GM12878 (cell line): ENCODE data around the gene SPPL3. TPM values are rescaled to one million over a fixed set of nuclear protein-coding genes. Genes with fewer than 3 reads are reported as not detected.

Experiments
- BACH1 ChIP-seq: fragments of 450-650 bp; IDR thresholded peaks from 2 replicates; pipeline ENCODE4 v1.6.1; 2017; ENCODE audit warnings: mild to moderate bottlenecking, borderline replicate concordance
- BCL11A ChIP-seq: IDR thresholded peaks from 2 replicates; pipeline ENCODE4 v1.6.1; 2011; ENCODE audit warnings: low read depth, low read length
- CBFB ChIP-seq: IDR thresholded peaks from 2 replicates; pipeline ENCODE4 v1.6.1; 2016; ENCODE audit warnings: antibody characterized with exemption, low read depth
- CHD1 ChIP-seq: IDR thresholded peaks from 2 replicates; pipeline ENCODE4 v1.6.1; 2012; ENCODE audit warnings: low read depth, low read length, improper control_type of control experiment
- CTCF ChIP-seq, 3 experiments: IDR thresholded peaks in 2 of 3; conservative IDR thresholded peaks in 1 of 3; 2 replicates each; pipeline ENCODE4 v1.5.1; 2011; ENCODE audit warnings: low read depth in 3 of 3, low read length in 3 of 3, mild to moderate bottlenecking in 3 of 3, control low read depth in 2 of 3, moderate library complexity in 2 of 3, inconsistent platforms in 1 of 3, mixed read lengths in 1 of 3; ENCODE audit not compliant: control insufficient read depth in 2 of 3, insufficient read depth in 1 of 3; ENCODE audit errors: extremely low read depth in 1 of 3
- DPF2 ChIP-seq: fragments of 450-650 bp; IDR thresholded peaks from 2 replicates; pipeline ENCODE4 v1.6.1; 2017; ENCODE audit warnings: mild to moderate bottlenecking
- E2F8 ChIP-seq: fragments of 450-650 bp; IDR thresholded peaks from 2 replicates; pipeline ENCODE4 v1.6.1; 2018; ENCODE audit warnings: mild to moderate bottlenecking, low read depth, moderate library complexity; ENCODE audit not compliant: partially characterized antibody
- ETV6 ChIP-seq, 2 experiments: fragments of 450-650 bp in 1 of 2; IDR thresholded peaks in 1 of 2; conservative IDR thresholded peaks in 1 of 2; 2 replicates each; pipeline ENCODE4 v1.6.1; 2014; ENCODE audit warnings: antibody characterized with exemption in 1 of 2, borderline replicate concordance in 1 of 2, low read depth in 1 of 2, mild to moderate bottlenecking in 1 of 2, moderate library complexity in 1 of 2
- HDGF ChIP-seq: fragments of 450-650 bp; IDR thresholded peaks from 2 replicates; pipeline ENCODE4 v1.6.1; 2016; ENCODE audit warnings: antibody characterized with exemption
- HSF1 ChIP-seq: fragments of 150-350 bp; IDR thresholded peaks from 2 replicates; pipeline ENCODE4 v1.6.1; 2014; ENCODE audit warnings: mild to moderate bottlenecking, low read depth, low read length
- PKNOX1 ChIP-seq: fragments of 450-650 bp; IDR thresholded peaks from 2 replicates; pipeline ENCODE4 v1.6.1; 2016; ENCODE audit warnings: mild to moderate bottlenecking
- RAD21 ChIP-seq: IDR thresholded peaks from 2 replicates; pipeline ENCODE4 v1.6.1; 2011; ENCODE audit warnings: mild to moderate bottlenecking, low read depth, low read length, moderate library complexity; ENCODE audit not compliant: insufficient read depth
- RAD51 ChIP-seq: fragments of 450-650 bp; IDR thresholded peaks from 2 replicates; pipeline ENCODE4 v1.6.1; 2016; ENCODE audit warnings: moderate library complexity, mild to moderate bottlenecking, inconsistent platforms
- REST ChIP-seq: IDR thresholded peaks from 2 replicates; pipeline ENCODE4 v1.6.1; 2012; ENCODE audit warnings: mild to moderate bottlenecking, low read depth, low read length
- SMARCA5 ChIP-seq: fragments of 450-650 bp; IDR thresholded peaks from 2 replicates; pipeline ENCODE4 v1.6.1; 2017; ENCODE audit warnings: mild to moderate bottlenecking
- TCF3 ChIP-seq: IDR thresholded peaks from 2 replicates; pipeline ENCODE4 v1.6.1; 2012; ENCODE audit warnings: low read depth, mild to moderate bottlenecking, low read length, borderline replicate concordance; ENCODE audit not compliant: insufficient read depth
- USF2 ChIP-seq: IDR thresholded peaks from 2 replicates; pipeline ENCODE4 v1.6.1; 2011; ENCODE audit warnings: low read depth, low read length, improper control_type of control experiment, borderline replicate concordance
- ZNF207 ChIP-seq: fragments of 450-650 bp; IDR thresholded peaks from 2 replicates; pipeline ENCODE4 v1.6.1; 2014; ENCODE audit warnings: antibody characterized with exemption, mild to moderate bottlenecking, borderline replicate concordance
- polyA plus RNA-seq, 11 experiments: library from polyadenylated mRNA; depleted of rRNA in 4 of 11; unstranded in 6 of 11; stranded (reverse) in 5 of 11; fragments of >200 nt; fragmentation: Nextera tagmentation in 4 of 11; fragmentation: Illumina TruSeq in 1 of 11; extraction: Ambion mirVana in 4 of 11; extraction: Trizol in 1 of 11; gene quantifications; 1 replicate in 1 of 11; 2 replicates in 10 of 11; pipeline versions ENCODE4 v1.2.1 to v1.2.3, GENCODE V29; 2011 to 2016; ENCODE audit warnings: inconsistent platforms in 2 of 11, missing spikeins in 2 of 11, low read depth in 1 of 11
- total RNA-seq, 4 experiments: library from RNA; depleted of rRNA in 3 of 4; stranded (reverse); fragments of >200 nt in 3 of 4; fragmentation: Illumina TruSeq in 1 of 4; extraction: Trizol in 1 of 4; gene quantifications; 2 replicates each; pipeline versions ENCODE4 v1.2.1 to v1.2.3, GENCODE V29; 2013 to 2021

SPPL3 gene
- total and polyA plus RNA-seq, 10 of the 15 experiments (the other 5 are each of a cell fraction or from before 2014, with no cell fraction given), result 4.3 to 45.5 (median 11.7) TPM

- TF ChIP-seq ZNF207 (no peak), PKNOX1 (no peak), BCL11A (0 out of 2 replicates have a peak, but pooled peaks have one; percentile 27), RAD21 (peak; percentile 48), CHD1 (no peak), HSF1 (no peak), HDGF (no peak), ETV6 (conservative IDR thresholded peaks at IDR 0.05 in 1 of 2, IDR thresholded peaks at IDR 0.05 in 1 of 2; ENCODE audit: borderline replicate concordance in 1 of 2, low read depth in 1 of 2) (no peak), USF2 (no peak), CBFB (no peak), TCF3 (no peak), BACH1 (no peak), REST (no peak), CTCF (IDR thresholded peaks at IDR 0.05 in 2 of 3, conservative IDR thresholded peaks at IDR 0.05 in 1 of 3; ENCODE audit: control insufficient read depth in 2 of 3, extremely low read depth in 1 of 3, insufficient read depth in 1 of 3, low read depth in 3 of 3, low read length in 3 of 3) (peak; percentile 47 to 74 (median 70)), SMARCA5 (no peak), DPF2 (no peak), E2F8 (no peak), RAD51 (no peak)
These were observed 40.6 kb upstream of the SPPL3 start (continued) for GRCh38 chr12:120944645-120945217.
